ENCODE data around the gene EIF4E. TPM values are rescaled to one million over a fixed set of nuclear protein-coding genes. Genes with fewer than 3 reads are reported as not detected.

EIF4E gene, protein sequence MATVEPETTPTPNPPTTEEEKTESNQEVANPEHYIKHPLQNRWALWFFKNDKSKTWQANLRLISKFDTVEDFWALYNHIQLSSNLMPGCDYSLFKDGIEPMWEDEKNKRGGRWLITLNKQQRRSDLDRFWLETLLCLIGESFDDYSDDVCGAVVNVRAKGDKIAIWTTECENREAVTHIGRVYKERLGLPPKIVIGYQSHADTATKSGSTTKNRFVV
- total RNA-seq, result 50.7 TPM
- long read RNA-seq, full-length matches to known transcripts, result 25 of 26 reads
- long read RNA-seq, partial matches to known transcripts, result 0 of 26 reads
- long read RNA-seq, other reads (novel, unspliced or antisense), result 1 of 26 reads

DNA sequence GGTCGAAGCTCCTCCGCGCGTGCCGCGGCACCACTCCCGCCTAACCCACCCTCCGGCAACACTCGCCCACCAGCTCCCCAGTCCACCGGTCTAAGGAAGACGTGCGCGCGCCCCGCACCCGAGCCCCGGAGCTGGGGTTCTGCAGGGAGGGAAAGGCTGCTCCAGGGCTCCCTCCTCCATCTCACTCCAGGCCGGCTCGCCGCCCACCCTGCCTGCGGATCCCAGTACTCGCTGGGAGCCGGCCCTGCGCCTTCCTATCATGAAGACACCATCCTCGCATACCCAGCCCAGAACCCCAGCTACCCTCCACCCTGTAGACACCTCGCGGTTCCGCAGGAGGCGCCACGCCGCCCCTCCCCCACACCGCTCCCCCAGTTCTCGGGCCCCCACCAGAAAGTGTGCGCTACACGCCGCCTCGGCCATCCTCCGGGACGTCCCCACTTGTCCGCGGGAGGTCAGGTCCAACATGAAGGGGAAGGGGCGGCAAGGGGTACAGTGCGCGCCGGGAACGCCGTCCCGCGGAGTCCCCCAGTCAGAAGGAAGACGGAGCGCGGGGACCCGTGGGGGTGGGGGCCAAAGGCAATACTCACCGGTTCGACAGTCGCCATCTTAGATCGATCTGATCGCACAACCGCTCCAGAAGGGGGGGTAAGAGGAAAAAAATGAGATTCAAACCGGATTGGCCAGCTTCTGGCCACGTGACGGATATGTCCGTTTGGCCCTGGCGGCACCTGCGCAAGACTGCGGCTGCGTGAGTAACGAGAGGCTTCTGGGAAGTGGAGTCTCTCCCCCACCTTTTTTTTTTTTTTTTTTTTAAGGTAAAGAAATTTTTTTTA lies at the start of gene EIF4E:
EIF4E (minus strand) TSS at position 629 of the 836 bp plus-strand sequence; CDS start at position 608, 21 bp downstream.
- DNase-seq (ENCODE audit: missing footprints) (peak; percentile 99), ATAC-seq (peak; percentile 97)
- intact Hi-C loops (cut with DNase I), result loop anchor here (1.0 to 10.0 kb wide), 5 partner anchors 66 to 784 kb away; partner anchors contain the start of genes ADH5, METAP1 and STPG2

DNA sequence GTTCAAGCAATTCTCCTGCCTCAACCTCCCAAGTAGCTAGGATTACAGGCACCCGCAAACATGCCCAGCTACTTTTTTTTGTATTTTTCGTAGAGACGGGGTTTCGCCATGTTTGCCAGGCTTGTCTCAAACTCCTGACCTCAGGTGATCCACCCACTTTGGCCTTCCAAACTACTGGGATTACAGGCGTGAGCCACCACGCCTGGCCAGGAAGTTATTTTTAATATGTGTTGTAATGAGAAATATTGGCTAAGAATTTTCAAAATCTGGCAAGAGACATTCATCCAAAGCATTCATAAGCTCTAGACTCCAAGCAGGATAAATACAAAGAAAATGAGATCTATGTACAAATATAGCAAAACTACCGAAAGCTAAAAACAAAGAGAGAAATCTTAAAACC lies 48.6 kb upstream of the EIF4E start:
- ATAC-seq (no peak), DNase-seq (ENCODE audit: missing footprints) (no peak)
- intact Hi-C loops (cut with DNase I), result no loop called here

DNA sequence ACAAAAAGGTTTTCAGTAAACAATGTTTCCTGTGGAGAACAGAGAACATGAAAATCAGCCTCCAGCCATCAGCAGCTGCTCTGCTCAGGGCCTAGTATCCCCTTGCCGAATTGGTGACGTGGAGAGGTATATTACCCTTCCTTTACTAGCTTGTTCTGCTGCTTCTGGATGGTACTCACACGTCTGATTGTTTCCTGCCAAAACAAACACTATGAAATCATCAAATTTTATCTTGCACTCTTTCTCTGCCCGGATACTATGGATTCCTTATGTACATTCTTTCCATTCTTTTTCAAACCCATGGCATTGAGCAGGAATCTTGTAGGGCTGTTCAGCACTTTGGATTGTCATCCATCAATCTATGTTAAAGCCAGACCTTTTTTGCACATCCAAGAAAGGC lies 47.8 kb upstream of the EIF4E start:
- ATAC-seq (no peak), DNase-seq (ENCODE audit: missing footprints) (no peak)
- intact Hi-C loops (cut with DNase I), result no loop called here

DNA sequence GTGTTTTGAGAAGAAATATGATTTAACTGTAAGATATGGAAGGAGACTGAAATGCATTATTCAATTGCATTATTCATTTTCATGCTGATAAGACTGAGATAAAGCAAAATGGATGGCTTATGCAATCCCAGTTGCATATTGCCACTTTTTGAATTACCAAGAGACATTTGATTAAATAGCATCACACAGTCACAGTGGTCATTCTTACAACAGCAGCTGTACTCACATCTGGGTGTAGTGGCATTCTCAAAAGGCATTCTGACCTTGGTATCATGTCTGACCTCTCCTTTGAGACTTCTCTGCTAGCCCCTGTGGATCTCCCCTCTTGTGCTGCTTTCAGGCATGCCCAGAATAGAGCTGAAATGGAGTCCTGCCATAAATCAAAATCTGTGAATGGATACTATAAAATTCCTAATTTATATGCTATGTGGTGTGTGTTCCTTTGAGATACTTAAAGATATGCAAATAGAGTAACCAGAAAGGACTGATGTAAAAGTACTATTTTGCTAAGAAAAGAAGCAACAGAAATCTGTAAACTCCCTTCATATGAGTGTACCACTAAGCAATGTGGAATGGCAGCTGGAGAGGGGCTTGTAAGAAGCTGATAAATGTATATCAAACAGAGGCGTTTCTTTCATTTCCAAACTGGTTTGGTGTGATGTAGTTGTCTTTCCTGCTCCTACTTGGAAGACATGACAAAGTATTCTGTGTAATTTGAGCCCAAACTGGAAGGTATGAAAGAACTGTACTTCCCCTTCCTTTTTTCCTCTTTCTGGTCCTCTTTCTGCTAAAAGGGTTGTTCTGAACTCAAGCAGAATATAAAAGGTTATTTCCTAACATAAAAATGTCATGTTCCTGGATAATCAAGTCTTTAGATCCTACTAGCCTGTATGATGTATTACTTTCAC lies 41.2 kb upstream of the EIF4E start:
- ATAC-seq (no peak), DNase-seq (ENCODE audit: missing footprints) (no peak)
- intact Hi-C loops (cut with DNase I), result no loop called here

DNA sequence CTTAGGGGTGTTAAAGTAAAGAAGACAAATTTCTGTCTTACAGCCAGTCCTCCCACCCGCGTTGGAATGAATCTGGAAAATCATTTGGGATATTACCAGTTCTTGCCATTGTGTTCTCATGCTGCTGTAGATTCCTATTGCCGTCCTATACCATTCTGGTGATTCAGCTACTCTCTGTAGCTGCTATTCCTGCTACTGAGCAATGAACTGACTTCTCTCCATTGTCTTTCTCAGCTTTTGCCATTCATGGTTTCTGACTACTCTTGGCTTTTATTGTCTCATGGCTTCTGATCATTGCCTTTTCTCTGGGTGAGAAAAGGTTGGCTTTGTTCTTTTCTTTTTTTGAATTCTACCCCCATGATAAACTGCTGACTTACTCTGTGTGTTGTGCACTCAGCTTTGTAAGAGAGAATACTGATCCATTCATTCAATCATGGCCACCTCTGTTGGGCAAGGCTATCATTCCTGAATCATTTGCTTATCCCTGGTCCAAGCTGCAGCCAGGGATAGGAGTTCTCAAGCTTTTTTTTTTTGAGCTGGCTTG lies 38.9 kb upstream of the EIF4E start:
- ATAC-seq, result no peak
- intact Hi-C loops (cut with DNase I), result no loop called here
- DNase-seq (ENCODE audit: missing footprints), result no peak

DNA sequence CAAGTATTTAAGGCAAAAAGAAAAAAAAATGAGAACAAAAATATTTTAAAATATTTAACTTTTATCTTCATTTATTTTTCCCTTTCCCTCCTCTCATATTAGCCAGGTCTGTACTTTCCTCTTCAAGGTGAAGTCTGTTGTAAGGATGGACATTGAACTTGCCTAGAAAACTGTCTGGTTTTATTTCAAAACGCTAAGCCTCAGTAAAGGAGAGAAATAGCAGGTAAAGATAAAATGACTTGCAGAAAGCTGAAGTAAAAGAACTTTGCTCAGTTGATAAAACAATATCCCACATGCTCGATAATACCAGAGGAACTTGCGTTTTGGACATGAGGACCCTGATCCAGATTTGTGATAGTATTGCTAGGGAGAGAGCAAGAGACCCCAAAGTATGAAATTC lies 38.0 kb upstream of the EIF4E start:
- intact Hi-C loops (cut with DNase I), result no loop called here
- no peak for DNase-seq (ENCODE audit: missing footprints)
- no peak for ATAC-seq

DNA sequence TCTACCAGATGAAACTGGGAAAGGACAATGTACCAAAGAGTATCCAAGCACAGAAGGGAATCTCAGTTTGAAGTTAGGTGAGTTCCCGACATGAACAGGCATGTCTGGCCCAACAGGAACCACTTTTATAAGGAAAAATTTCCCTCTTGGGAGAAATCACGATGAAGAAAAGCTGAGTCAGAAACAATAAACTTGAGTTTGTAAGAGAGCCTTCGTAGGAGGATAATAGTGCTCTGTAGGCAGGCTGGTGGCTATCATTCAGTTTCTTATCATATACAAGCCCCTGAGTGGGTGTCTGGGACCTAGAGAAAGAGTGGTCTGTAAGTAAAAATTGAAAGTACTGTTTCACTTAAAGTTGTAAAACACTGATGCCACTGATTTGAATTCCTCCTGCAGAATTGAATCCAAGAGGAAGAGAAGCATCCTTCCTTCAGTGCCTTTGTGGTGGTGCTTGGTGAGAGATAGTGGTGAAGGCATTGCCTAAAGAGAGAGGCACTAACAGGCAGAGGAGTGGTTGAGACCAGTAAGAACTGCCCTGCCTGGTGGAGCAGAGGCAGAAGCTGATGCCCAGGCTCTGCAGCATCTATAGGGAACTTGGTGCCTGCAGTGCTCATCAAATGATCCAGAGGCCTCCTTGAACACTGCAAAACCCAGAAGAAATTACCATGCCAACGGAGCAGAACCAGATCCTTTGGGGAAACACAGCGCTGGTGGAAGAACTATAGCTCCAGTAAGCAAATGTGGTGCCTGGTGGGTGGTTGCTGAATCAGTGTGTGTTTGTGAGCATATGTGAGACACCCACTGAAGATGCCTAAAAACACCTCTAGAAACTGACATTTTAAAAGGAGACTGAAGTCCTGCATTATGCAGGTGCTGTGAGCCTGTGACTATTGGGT lies 34.9 kb upstream of the EIF4E start:
- ATAC-seq (no peak), DNase-seq (ENCODE audit: missing footprints) (no peak)
- intact Hi-C loops (cut with DNase I), result no loop called here

DNA sequence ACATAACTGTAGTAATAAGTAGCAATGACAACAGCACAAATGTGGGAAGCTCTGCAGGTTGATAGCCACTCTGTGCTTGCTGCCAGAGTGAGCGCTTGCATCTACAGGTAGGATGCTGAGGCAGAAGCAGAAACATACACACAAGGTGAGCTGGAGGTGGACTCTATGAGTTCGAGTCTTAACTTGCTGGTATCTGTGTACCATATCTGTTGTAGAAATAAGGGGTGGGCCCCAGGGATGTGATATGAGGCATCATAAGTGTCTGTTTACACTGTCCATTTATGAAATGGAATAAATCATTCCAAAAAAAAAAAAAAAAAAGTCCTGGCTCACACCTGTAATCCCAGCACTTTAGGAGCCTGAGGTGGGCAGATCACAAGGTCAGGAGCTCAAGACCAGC lies 32.8 kb upstream of the EIF4E start:
- no peak for DNase-seq (ENCODE audit: missing footprints)
- ATAC-seq, result no peak
- intact Hi-C loops (cut with DNase I), result no loop called here

DNA sequence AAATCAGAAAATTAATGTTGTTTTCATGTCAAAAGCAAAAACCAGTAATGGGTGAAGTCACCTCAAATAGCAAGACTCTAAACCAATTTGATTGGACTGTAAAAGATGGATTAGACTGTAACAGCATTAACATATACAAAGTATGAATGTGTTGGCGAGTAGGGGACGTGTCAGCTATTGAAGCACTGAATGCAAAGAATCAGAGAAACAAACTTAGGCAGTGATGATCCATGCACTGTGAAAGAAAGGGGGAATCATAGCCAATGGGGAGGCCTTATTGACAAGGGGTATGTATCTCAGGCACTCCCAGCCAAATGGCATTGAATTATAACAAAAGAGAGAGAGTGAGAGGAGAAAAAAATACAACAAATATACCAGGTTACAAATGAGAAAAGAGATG lies 30.5 kb upstream of the EIF4E start:
- intact Hi-C loops (cut with DNase I), result no loop called here
- DNase-seq (ENCODE audit: missing footprints), result no peak
- no peak for ATAC-seq

DNA sequence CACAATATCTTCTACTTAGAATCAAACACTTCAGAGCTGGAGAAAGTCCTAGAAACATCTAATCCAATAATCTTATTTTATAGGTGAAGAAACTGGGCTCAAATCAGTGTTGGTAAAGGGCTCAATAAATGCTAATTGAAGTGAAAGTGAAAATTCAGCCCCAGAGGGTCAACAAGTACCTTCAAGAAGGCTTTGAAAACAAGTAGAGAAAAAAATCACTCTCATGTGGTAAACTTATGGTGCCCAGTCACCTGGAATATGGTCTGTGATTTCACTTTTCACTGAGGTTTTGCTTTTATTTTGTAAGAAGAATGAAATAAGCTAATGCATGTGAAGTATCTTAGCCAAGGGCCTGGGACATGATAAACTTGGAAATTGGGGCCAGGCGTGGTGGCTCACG lies 29.1 kb upstream of the EIF4E start:
- ATAC-seq (no peak), DNase-seq (ENCODE audit: missing footprints) (no peak)
- intact Hi-C loops (cut with DNase I), result no loop called here

DNA sequence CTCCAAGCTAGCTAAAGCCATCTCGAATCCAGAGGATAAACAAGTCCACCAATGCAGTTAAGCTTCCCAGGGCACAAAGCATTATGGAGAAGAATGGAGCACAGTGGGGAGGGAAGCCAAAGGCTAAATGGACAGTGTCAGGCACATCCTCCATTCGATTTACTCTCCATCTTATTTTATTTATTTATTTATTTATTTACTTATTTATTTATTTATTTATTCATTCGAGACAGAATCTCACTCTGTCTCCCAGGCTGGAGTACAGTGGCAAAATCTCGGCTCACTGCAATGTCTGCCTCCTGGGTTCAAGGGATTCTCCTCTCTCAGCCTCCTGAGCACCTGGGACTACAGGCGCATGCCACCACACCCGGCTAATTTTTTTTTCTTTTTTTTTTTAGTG lies 26.3 kb upstream of the EIF4E start:
- ATAC-seq, result no peak
- no peak for DNase-seq (ENCODE audit: missing footprints)
- intact Hi-C loops (cut with DNase I), result no loop called here

DNA sequence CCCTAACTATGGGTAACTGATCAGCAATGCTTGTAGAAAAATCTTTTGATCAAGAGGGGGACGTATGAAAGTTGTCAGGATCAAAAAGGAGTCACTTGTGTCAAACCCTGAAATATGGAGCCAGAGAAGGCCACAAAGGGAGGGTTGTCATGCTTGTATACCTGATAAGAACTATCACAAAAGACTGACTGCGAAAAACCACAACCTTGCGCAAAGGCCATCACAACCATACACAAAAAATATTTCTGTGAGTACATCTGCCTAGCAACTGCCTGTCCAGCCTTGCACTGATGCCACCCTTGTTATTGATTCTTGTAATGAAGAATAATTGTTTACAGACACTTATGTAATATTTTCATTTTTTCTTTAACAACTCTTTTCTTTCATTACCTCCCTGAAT lies 22.8 kb upstream of the EIF4E start:
- intact Hi-C loops (cut with DNase I), result no loop called here
- ATAC-seq (no peak), DNase-seq (ENCODE audit: missing footprints) (no peak)

DNA sequence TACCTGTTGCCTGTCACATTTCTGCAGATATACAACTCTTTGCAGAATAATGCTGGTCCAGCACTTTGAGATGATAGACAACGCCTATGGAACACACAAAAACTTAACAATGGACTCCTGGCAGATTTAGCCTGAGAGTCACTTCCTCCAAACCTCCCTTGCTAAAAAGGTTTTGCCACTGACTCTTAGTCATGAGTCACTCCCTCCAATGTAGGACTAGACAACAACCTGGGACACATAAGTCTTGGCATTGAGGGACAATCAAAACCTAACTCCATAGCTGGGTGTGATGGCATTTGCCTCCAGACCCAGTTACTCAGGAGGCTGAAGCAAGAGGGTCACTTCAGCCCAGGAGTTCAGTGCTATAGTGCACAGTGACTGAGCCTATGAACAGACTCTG lies 22.0 kb upstream of the EIF4E start:
- no peak for DNase-seq (ENCODE audit: missing footprints)
- ATAC-seq, result no peak
- intact Hi-C loops (cut with DNase I), result no loop called here

DNA sequence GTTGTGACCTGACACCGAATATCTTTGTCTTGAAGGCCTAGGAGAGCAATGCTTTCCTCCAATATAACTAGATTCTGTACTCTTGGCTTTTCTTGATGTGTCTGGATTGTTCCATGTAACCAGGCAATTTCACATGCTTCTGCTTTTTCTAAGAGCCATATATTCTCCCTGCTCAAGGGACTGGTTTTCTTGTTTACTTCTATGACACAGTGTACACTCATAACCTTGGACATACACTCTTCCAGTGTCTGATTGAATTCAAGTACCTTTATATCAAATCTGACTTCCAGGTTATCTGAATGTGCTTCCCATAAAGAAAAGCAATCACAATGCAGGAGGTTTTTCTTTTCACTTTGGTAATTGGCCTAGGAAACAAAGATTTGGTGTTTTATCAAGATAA lies 17.4 kb upstream of the EIF4E start:
- no peak for ATAC-seq
- intact Hi-C loops (cut with DNase I), result no loop called here
- DNase-seq (ENCODE audit: missing footprints), result no peak

DNA sequence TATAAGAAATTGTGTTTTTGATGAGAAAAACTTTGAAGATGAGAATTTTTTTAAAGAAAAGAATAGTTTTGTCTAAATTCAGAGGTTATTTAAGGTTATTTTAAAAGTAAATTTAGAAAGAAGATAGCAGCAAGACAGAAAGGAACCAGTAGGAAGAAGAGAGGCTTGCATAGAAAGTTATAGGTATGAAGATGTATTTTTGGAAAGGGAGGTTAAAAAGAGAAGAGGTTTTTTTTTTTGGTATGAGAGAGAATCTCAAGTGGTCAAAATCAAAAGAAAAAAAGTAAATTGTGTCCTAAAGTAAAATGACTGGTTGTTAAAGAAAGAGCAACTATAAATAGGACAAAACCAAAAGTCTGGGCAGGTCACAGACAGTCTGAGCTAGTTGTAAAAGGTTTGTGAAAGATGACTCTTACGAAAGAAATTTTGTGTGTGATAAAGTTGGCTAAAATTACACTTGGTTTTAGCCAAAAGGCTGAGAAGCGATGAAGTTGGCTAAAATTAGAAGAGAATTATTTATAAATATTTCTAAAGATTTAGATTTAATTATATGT lies 16.4 kb upstream of the EIF4E start:
- intact Hi-C loops (cut with DNase I), result no loop called here
- DNase-seq (ENCODE audit: missing footprints) (no peak), ATAC-seq (no peak)

DNA sequence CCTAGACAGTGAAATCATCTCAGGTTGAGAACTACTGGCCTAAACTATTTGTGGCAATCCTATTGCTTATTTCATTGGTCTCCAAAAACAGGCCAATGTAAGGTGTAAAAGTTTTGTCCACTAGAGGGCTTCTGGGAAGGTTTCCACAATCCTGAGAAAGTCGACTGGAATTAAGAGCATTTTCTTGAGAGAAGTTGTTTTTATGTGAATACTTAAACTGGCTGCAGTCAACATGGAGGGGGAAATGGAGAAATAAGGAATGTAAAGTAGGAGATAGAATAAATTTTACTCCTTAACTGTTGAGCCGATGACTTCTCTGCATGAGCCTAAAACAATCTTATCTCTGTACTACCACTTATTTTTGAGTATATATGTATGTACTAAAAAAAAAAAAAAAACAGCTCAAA lies 11.0 kb upstream of the EIF4E start:
- no peak for DNase-seq (ENCODE audit: missing footprints)
- intact Hi-C loops (cut with DNase I), result loop anchor here (2.0 kb wide), 1 partner anchor 465 kb away; no protein-coding TSS in a partner anchor
- ATAC-seq, result no peak

DNA sequence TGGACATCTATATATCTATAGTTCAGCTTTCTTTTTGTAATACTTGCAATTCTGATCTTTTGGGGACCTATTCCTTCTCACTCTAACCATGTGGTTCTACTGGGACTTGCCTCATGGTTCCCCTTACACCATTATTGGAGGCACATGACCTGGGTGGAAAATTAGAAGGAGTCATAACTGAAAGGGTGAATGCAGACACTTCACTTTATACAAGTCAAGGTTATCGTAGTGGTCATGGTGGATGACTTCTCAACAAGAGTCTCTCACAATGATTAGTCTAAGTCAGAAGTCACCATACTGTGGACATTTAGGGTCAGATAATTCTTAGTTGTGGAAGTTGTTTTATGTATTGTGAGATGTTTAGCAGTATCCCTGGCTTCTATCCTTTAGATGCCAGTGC lies 10.5 kb upstream of the EIF4E start:
- intact Hi-C loops (cut with DNase I), result no loop called here

More for the DNA sequence above, 10.5 kb upstream of the EIF4E start:
- DNase-seq (ENCODE audit: missing footprints) (no peak), ATAC-seq (no peak)
